Activated T-cell treated with anti-CD3 and anti-CD28 coated beads for 1 hour (primary cell): ENCODE results near the gene RER1.

Source experiments
- DNase-seq: peaks from one replicate; pipeline ENCODE4 v3.0.0-alpha.2; 2020; ENCODE audit warnings: low read depth

RER1 gene

GRCh38 chr1:2407166-2407990 is 15.7 kb downstream of the RER1 start:
- no peak for DNase-seq

GRCh38 chr1:2407991-2408275 is 16.3 kb downstream of the RER1 start:
- DNase-seq: no peak

GRCh38 chr1:2408456-2408855 is 16.8 kb downstream of the RER1 start:
- no peak for DNase-seq

GRCh38 chr1:2408859-2409276 is 17.2 kb downstream of the RER1 start:
- DNase-seq: no peak

- DNase-seq: no peak
These were observed 18.1 kb downstream of the RER1 start for GRCh38 chr1:2409745-2410144.

- peak; percentile 9 for DNase-seq
These were observed 20.3 kb downstream of the RER1 start for GRCh38 chr1:2411801-2412394.

- peak; percentile 98 for DNase-seq
These were observed 20.7 kb downstream of the RER1 start, which contains the start of gene PEX10 for GRCh38 chr1:2412395-2412772. Gene PEX10, minus strand, starts transcription at chr1:2412564. Its CDS starts 62 bp downstream, at chr1:2412502.

- DNase-seq: no peak
These were observed 21.3 kb downstream of the RER1 start for GRCh38 chr1:2412773-2413494.

GRCh38 chr1:2413495-2414296 is 22.1 kb downstream of the RER1 start:
- peak; percentile 14 for DNase-seq

GRCh38 chr1:2414297-2414958 is 22.8 kb downstream of the RER1 start:
- peak; percentile 74 for DNase-seq

- no peak for DNase-seq
These were observed 23.7 kb downstream of the RER1 start for GRCh38 chr1:2415337-2415736.

GRCh38 chr1:2415801-2416208 is 24.2 kb downstream of the RER1 start:
- peak; percentile 13 for DNase-seq

- DNase-seq: peak; percentile 18
These were observed 24.8 kb downstream of the RER1 start for GRCh38 chr1:2416403-2416802.

- no peak for DNase-seq
These were observed 25.6 kb downstream of the RER1 start for GRCh38 chr1:2417083-2417832.

GRCh38 chr1:2417833-2418225 is 26.2 kb downstream of the RER1 start:
- DNase-seq: no peak

GRCh38 chr1:2418791-2419320 is 27.2 kb downstream of the RER1 start:
- no peak for DNase-seq

GRCh38 chr1:2419416-2419815 is 27.8 kb downstream of the RER1 start:
- no peak for DNase-seq

- no peak for DNase-seq
These were observed 30.9 kb downstream of the RER1 start for GRCh38 chr1:2422523-2422922.

GRCh38 chr1:2425892-2426291 is 34.3 kb downstream of the RER1 start:
- no peak for DNase-seq

GRCh38 chr1:2426540-2426939 is 34.9 kb downstream of the RER1 start:
- no peak for DNase-seq

GRCh38 chr1:2427051-2427450 is 35.4 kb downstream of the RER1 start:
- no peak for DNase-seq
